Frontal cortex (tissue), 4 donors: ENCODE results near the gene SNCA. TPM values are rescaled to one million over a fixed set of nuclear protein-coding genes. Genes with fewer than 3 reads are reported as not detected.
A peak's percentile ranks its signal among the peaks of the same experiment; 100 is the strongest.

ENCODE experiments used
- DNase-seq, 2 donors: peaks; one replicate each; pipeline ENCODE4 v3.0.0; 2012; ENCODE audit warnings: low spot score in 2 of 2
- FAIRE-seq: peaks from 2 replicates; lab custom pipeline; 2012; peaks lifted over from hg19 to GRCh38; lab: Jason Lieb, UNC
- total RNA-seq: library from RNA; depleted of rRNA; stranded (reverse); fragments of >200 nt; gene quantifications from one replicate; pipeline ENCODE4 v1.2.3, GENCODE V29; 2014
- donor health status: control.
- donor health status: control.
- donor health status: control.

The SNCA gene
- total RNA-seq, 1 donor from 2014 or later, result 98.6 TPM

- FAIRE-seq, result no peak
- DNase-seq, result no peak
These were observed 15.3 kb downstream of the SNCA start for GRCh38 chr4:89821612-89822011.

GRCh38 chr4:89820010-89820409 lies 17.0 kb downstream of the SNCA start:
- DNase-seq (no peak), FAIRE-seq (no peak)

- FAIRE-seq (no peak), DNase-seq (no peak)
These were observed 22.6 kb downstream of the SNCA start for GRCh38 chr4:89814362-89814761.

- no peak for FAIRE-seq
- no peak for DNase-seq
These were observed 23.8 kb downstream of the SNCA start for GRCh38 chr4:89813197-89813596.

- no peak for FAIRE-seq
- DNase-seq, result no peak
These were observed 29.4 kb downstream of the SNCA start for GRCh38 chr4:89807441-89808140.

GRCh38 chr4:89805297-89805696 lies 31.7 kb downstream of the SNCA start:
- FAIRE-seq (no peak), DNase-seq (no peak)

GRCh38 chr4:89803915-89804314 lies 33.0 kb downstream of the SNCA start:
- DNase-seq (no peak), FAIRE-seq (no peak)

GRCh38 chr4:89803036-89803435 lies 33.9 kb downstream of the SNCA start:
- DNase-seq, result no peak
- no peak for FAIRE-seq

GRCh38 chr4:89800527-89801103 lies 36.3 kb downstream of the SNCA start:
- FAIRE-seq (no peak), DNase-seq (no peak)

GRCh38 chr4:89800012-89800516 lies 36.9 kb downstream of the SNCA start:
- FAIRE-seq (no peak), DNase-seq (no peak)

- no peak for DNase-seq
These were observed 37.9 kb downstream of the SNCA start for GRCh38 chr4:89799071-89799470.

GRCh38 chr4:89797117-89797516 lies 39.8 kb downstream of the SNCA start:
- FAIRE-seq (no peak), DNase-seq (no peak)

More at GRCh38 chr4:89799071-89799470, 37.9 kb downstream of the SNCA start:
- FAIRE-seq, result no peak

GRCh38 chr4:89788206-89789072 lies 48.5 kb downstream of the SNCA start:
- FAIRE-seq (no peak), DNase-seq (no peak)

GRCh38 chr4:89784686-89785231 lies 52.2 kb downstream of the SNCA start:
- FAIRE-seq (peak; percentile 76), DNase-seq (no peak)

GRCh38 chr4:89781321-89781720 lies 55.6 kb downstream of the SNCA start:
- DNase-seq (no peak), FAIRE-seq (no peak)

- DNase-seq, result no peak
- no peak for FAIRE-seq
These were observed 63.2 kb downstream of the SNCA start for GRCh38 chr4:89773805-89774204.

GRCh38 chr4:89769856-89770255 lies 67.1 kb downstream of the SNCA start:
- DNase-seq (no peak), FAIRE-seq (no peak)

GRCh38 chr4:89767924-89768323 lies 69.0 kb downstream of the SNCA start:
- FAIRE-seq (no peak), DNase-seq (no peak)

- FAIRE-seq (no peak), DNase-seq (no peak)
These were observed 71.0 kb downstream of the SNCA start for GRCh38 chr4:89765966-89766365.

GRCh38 chr4:89765528-89765927 lies 71.4 kb downstream of the SNCA start:
- no peak for FAIRE-seq
- no peak for DNase-seq
